Activated naive CD4-positive, alpha-beta T cell treated with anti-CD3 and anti-CD28 coated beads, Interleukin-2, amount 50 U/mL, for 72 hours (primary cell): ENCODE measurements around the gene AMOTL2. TPM values are rescaled to one million over a fixed set of nuclear protein-coding genes. Genes with fewer than 3 reads are reported as not detected.

Experiments used
- ATAC-seq, 2 donors: fragments of 150-1000 bp; cut with Tn5 transposase; 2 replicates each; pipeline ENCODE4 v1.10.0; 2021; ENCODE audit warnings: mild to moderate bottlenecking in 2 of 2, moderate library complexity in 2 of 2
- DNase-seq, 2 donors: peaks; one replicate each; pipeline ENCODE4 v3.0.0; 2021 to 2022; ENCODE audit warnings: low spot score in 2 of 2
- H3K27ac Mint-ChIP-seq, 2 donors: one replicate each; pipeline ENCODE4 v1.8.0; 2022; ENCODE audit warnings: mild to moderate bottlenecking in 2 of 2, mixed read lengths in 2 of 2
- H3K36me3 Mint-ChIP-seq, 2 donors: one replicate each; pipeline ENCODE4 v1.8.0; 2022; ENCODE audit warnings: mixed read lengths in 2 of 2
- H3K9me3 Mint-ChIP-seq, 2 donors: one replicate each; pipeline ENCODE4 v1.8.0; 2022; ENCODE audit warnings: mixed read lengths in 2 of 2
- total RNA-seq, 2 donors: library from RNA; stranded (reverse); gene quantifications; one replicate each; pipeline ENCODE4 v1.2.3, GENCODE V29; 2022

Gene AMOTL2
- total RNA-seq, 2 donors from 2014 or later: 0.64 TPM; not detected in 1

- DNase-seq (no peak), ATAC-seq (no peak)
- Mint-ChIP-seq H3K9me3 (no peaks in the 10 kb centered on the region), H3K36me3 (no peaks in the 10 kb centered on the region), H3K27ac (no peak overlapping the region)
These were observed 66.8 kb downstream of the AMOTL2 start for GRCh38 chr3:134307425-134307824.

- H3K27ac Mint-ChIP-seq: no peak overlapping the region
- ATAC-seq: no peak
- no peaks in the 10 kb centered on the region for H3K9me3 Mint-ChIP-seq
- no peaks in the 10 kb centered on the region for H3K36me3 Mint-ChIP-seq
- no peak for DNase-seq
These were observed 67.9 kb downstream of the AMOTL2 start for GRCh38 chr3:134306320-134306719.

Other genes starting within 250 kb of the AMOTL2 start
- 10 to 100 TPM; 16.4 to 50.1 TPM for gene RYK, start 123.6 kb downstream of the AMOTL2 start, total RNA-seq
- gene ANAPC13, start 111.5 kb upstream of the AMOTL2 start, total RNA-seq: 10 to 100 TPM; 31.8 to 68.0 TPM
- 10 to 100 TPM; 22.0 to 23.4 TPM for gene CEP63, start 111.6 kb upstream of the AMOTL2 start, total RNA-seq